ENCODE measurements around the gene PAF1.

PAF1 gene

GRCh38 chr19:39390751-39391437 is at the start of gene PAF1, which contains the start of gene MED29:
TSS of gene PAF1 (minus strand) at chr19:39391106. CDS start at chr19:39390864, 242 bp downstream.
TSS of gene MED29 (plus strand) at chr19:39391378. CDS start at chr19:39391423, 45 bp downstream.
- peak; percentile 100 for DNase-seq

GRCh38 chr19:39438270-39438934 is 47.5 kb upstream of the PAF1 start:
- no peak for DNase-seq

- no peak for DNase-seq
These were observed 45.4 kb upstream of the PAF1 start for GRCh38 chr19:39436350-39436716.

- peak; percentile 68 for DNase-seq
These were observed 44.8 kb upstream of the PAF1 start, which contains the start of gene RPS16 for GRCh38 chr19:39435499-39436349. TSS of gene RPS16 (minus strand) at chr19:39435949. CDS start at chr19:39435895, 54 bp downstream.

- DNase-seq, result no peak
These were observed 43.5 kb upstream of the PAF1 start for GRCh38 chr19:39434123-39435076.

GRCh38 chr19:39433480-39434079 is 42.7 kb upstream of the PAF1 start:
- no peak for DNase-seq

GRCh38 chr19:39432677-39433025 is 41.7 kb upstream of the PAF1 start:
- DNase-seq, result no peak

GRCh38 chr19:39430675-39431593 is 40.0 kb upstream of the PAF1 start:
- DNase-seq, result no peak

- DNase-seq, result peak; percentile 58
These were observed 37.6 kb upstream of the PAF1 start for GRCh38 chr19:39428283-39429112.

GRCh38 chr19:39427707-39428106 is 36.8 kb upstream of the PAF1 start:
- no peak for DNase-seq

GRCh38 chr19:39426170-39426569 is 35.3 kb upstream of the PAF1 start:
- DNase-seq, result no peak

- DNase-seq, result no peak
These were observed 34.8 kb upstream of the PAF1 start for GRCh38 chr19:39425744-39426143.

- DNase-seq, result no peak
These were observed 34.0 kb upstream of the PAF1 start for GRCh38 chr19:39424934-39425333.

- DNase-seq, result no peak
These were observed 32.6 kb upstream of the PAF1 start for GRCh38 chr19:39423258-39424086.

GRCh38 chr19:39422020-39422419 is 31.1 kb upstream of the PAF1 start:
- no peak for DNase-seq

- DNase-seq, result no peak
These were observed 29.9 kb upstream of the PAF1 start for GRCh38 chr19:39420769-39421168.

- DNase-seq, result no peak
These were observed 28.1 kb upstream of the PAF1 start for GRCh38 chr19:39419003-39419402.

GRCh38 chr19:39417463-39418181 is 26.7 kb upstream of the PAF1 start:
- no peak for DNase-seq
